Sciatic nerve (tissue), 2 donors: ENCODE measurements around the gene GTF3C1. TPM values are rescaled to one million over a fixed set of nuclear protein-coding genes. Genes with fewer than 3 reads are reported as not detected.

Experiments used
- ATAC-seq: fragments of 200-7000 bp; cut with Tn5 transposase; one replicate; pipeline ENCODE4 v1.9.1; 2020; ENCODE audit warnings: mild to moderate bottlenecking, moderate library complexity
- DNase-seq: peaks from one replicate; pipeline ENCODE4 v3.0.0-alpha.2; 2020; ENCODE audit warnings: low spot score
- intact Hi-C: fragments of 100-400 bp; cut with DNase I; formaldehyde crosslinking; loops from one replicate; pipeline ENCODE4 v1.14.2; 2022
- total RNA-seq: library from RNA; stranded (reverse); fragmentation: NEBNext Ultra II Directional; extraction: Animal tissue kit (Norgen Biotek cat#: 25700); gene quantifications from one replicate; pipeline ENCODE4 v1.2.1, GENCODE V29; 2021
- donor health status: DM: no; HTN: no; CAD: no.
- donor health status: DM: no; HTN: no; CAD: no.

GTF3C1 gene
- total RNA-seq, 1 donor from 2014 or later = 54.0 TPM

DNA sequence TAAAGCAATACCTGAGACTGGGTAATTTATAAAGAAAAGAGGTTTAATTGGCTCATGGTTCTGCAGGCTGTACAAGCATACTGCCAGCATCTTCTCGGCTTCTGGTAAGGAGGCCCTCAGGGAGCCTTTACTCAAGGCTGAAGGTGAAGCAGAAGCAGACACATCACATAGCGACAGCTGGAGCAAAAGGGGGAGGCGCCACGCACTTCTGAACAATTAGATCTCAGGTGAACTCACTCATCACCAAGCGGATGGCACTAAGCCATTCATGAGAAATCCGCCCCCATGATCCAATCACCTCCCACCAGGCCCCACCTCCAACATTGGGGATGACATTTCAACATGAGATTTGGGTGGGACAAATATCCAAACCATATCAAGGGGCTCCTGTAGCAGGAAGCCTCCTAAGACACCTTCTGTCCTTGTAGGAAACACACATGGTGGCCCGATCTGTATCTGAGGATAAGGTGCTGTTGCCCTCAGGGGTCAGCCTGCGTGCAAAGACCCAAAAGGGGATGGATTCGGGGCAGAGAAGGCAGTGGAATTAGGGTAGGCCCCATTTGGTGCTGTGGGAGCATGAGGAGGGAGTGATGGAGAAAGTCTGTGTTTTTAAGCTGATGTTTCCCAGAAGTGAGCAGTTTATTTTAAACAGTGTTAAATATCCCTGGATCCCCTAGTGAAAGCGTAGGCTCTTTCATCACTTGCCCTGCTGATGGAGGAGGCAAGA lies 124.8 kb downstream of the GTF3C1 start:
- no peak for ATAC-seq
- intact Hi-C loops = no loop called here
- peak; percentile 26 for DNase-seq

DNA sequence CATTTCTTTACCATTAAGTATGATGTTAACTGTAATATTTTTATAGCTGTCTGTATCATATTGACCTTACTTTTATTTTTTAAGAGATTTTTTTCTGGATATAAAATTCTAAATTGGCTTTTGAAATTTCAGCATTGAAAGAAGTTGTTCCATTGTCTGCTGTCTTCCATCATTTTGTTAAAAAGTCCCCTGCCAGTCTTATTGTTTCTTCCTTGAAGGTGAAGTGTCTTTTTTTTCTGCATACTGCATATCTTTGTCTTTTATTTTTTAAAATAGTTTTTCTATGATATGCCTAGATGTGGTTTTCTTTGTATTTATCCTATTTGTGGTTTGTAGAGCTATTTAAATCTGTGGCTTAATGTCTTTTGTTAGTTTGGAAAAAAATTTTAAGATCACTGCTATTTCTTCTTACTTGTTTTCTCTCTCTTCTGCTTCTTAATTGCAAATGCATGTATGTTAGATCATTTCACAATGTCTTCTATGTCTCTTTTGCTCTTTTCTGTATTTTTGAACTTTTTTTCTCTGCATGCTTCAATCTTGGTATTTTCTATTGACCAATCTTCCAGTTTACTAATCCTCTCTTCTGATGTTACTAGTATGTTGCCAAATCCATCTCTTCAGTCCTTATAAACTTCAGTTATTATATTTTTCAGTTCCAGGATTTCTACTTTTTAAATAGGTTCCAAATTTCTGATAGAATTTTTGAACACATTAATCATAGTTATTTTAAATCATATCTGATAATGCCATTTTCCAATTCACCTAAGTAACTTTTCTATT lies 127.6 kb downstream of the GTF3C1 start:
- ATAC-seq = no peak
- no peak for DNase-seq
- intact Hi-C loops = no loop called here

DNA sequence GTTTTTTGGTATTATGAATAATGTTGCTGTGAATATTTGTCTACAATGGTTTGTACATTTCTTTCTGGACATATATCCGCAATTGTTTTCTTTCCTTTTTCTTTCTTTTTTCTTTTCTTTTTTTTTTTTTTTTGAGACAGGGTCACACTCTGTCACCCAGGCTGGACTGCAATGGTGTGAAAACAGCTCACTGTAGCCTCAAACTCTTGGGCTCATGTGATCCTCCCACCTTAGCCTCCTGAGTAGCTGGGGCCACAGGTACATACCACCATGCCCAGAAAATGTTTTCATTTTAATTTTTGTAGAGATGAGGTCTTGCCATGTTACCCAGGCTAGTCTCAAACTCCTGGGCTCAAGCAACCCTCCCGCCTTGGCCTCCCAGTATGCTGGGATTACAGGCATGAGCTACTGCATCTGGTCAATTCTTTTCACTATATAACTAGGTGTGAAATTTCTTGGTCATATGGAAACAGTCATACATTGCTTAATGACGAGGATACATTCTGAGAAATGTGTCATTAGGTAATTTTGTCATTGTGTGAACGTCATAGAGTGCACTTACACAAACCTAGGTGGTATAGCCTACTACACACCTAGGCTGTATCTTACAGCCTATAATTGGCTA lies 132.6 kb downstream of the GTF3C1 start:
- intact Hi-C loops = no loop called here
- DNase-seq = no peak
- no peak for ATAC-seq

DNA sequence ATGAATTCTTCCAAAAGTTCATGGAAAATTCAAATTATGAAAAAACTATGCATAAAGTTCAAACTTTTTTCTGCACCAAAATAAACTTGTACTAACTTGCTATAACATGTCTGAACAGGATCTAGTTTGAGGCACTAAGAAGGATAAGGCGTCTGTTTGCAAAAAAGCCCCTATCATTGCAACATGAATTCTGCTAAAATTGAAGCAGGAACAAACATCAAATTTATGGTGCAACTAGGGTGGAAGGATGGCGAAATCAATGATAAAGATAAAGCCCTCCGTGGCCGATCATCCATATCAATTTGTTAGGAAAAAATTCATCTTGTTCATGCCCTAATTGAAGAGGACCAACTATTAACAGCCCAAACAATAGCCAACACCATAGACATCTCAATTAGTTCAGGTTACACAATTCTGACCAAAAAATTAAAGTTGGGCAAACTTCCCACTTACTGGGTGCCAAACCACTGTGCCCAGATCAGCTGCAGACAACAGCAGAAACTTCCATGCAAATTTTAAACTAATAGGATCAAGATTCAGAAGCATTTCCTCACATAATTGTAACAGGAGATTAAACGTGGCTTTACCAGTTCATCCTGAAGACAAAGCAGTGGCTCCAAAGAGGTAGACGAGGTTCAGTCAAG lies 134.8 kb downstream of the GTF3C1 start:
- ATAC-seq (no peak), DNase-seq (no peak)
- intact Hi-C loops = no loop called here

DNA sequence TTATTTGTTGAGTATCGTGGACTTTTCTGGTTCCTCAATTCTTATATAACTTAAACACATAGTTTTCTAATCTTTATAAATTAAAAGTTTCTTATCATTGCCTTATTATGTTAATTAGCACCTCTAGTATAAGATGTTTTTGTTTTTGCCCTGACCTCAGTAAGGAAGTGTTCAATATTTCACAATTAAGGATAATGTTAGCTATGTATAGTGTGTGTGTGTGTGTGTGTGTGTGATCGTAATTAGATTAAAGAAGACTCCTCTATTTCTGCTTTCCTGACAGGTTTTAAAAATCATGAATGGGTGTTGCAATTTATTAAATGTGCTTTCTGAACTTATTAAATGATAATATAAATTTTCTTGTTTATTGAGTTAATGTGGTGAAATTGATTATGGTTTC lies 135.8 kb downstream of the GTF3C1 start:
- DNase-seq = no peak
- intact Hi-C loops = no loop called here
- ATAC-seq = no peak

DNA sequence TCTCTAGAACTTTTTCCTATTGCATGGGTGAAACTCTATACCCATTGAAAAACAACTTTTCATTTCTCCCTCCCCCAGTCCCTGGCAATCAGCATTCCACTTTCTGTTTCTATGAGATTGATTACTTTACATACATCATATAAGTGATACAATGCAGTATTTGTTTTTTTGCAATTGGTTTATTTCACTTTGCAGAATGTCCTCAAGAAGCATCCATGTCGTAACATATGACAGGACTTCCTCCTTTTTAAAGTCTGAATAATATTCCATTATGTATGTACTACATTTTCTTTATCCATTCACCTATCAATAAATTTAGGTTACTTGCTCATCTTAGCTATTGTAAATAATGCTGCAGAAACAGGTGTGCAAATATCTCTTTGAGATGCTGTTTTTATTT lies 139.0 kb downstream of the GTF3C1 start:
- no peak for DNase-seq
- intact Hi-C loops = no loop called here
- ATAC-seq = no peak

Other genes starting within 250 kb of the GTF3C1 start
- 62.8 TPM for gene IL4R, start 235.9 kb downstream of the GTF3C1 start, total RNA-seq
- 1.7 TPM for gene IL21R, start 147.7 kb downstream of the GTF3C1 start, total RNA-seq
- 30.2 TPM for gene KATNIP, start 231 bp upstream of the GTF3C1 start, total RNA-seq